ENCODE data around the gene PCDH15.

- TF ChIP-seq CTCF (conservative IDR thresholded peaks at IDR 0.05; ENCODE audit: low read depth in 2 of 2) = no peak
- no peak for TF ChIP-seq EZH2phosphoT487 (IDR thresholded peaks at IDR 0.05; ENCODE audit: unreplicated experiment)
- no peak for TF ChIP-seq EZH2 (IDR thresholded peaks at IDR 0.05; ENCODE audit: low read depth, unreplicated experiment)
- TF ChIP-seq POLR2AphosphoS5 (IDR thresholded peaks at IDR 0.05; ENCODE audit: low read depth) = no peak
- no peak for TF ChIP-seq ZNF462 (CRISPR knock-in tag; IDR thresholded peaks at IDR 0.05)
Observed at GRCh38 chr10:54728511-54728910, 72.5 kb downstream of the PCDH15 start.
